Stimulated activated CD4-positive, alpha-beta T cell treated with anti-CD3 and anti-CD28 coated beads, Interleukin-2, amount 100 ng/mL, for 4 hours (primary cell): ENCODE results near the gene LDLRAD3.
"Not testable (repeated sequence)": the region's sequence is repeated elsewhere in the genome, so short reads cannot be mapped to it uniquely, and the experiment has no call there.

Source experiments
- DNase-seq: peaks from one replicate; pipeline ENCODE4 v3.0.0-alpha.2; 2020; ENCODE audit warnings: low read depth

LDLRAD3 gene

GRCh38 chr11:36164506-36165250 lies 220.8 kb downstream of the LDLRAD3 start:
- DNase-seq = no peak

- no peak for DNase-seq
Observed at GRCh38 chr11:36165621-36166397, 221.9 kb downstream of the LDLRAD3 start.

GRCh38 chr11:36167073-36167472 lies 223.2 kb downstream of the LDLRAD3 start:
- DNase-seq = no peak

GRCh38 chr11:36167729-36168128 lies 223.9 kb downstream of the LDLRAD3 start:
- DNase-seq = no peak

- no peak for DNase-seq
Observed at GRCh38 chr11:36177836-36178235, 234.0 kb downstream of the LDLRAD3 start.

- no peak for DNase-seq
Observed at GRCh38 chr11:36186340-36187175, 242.7 kb downstream of the LDLRAD3 start.

GRCh38 chr11:36187622-36188021 lies 243.8 kb downstream of the LDLRAD3 start:
- no peak for DNase-seq

GRCh38 chr11:36189735-36190134 lies 245.9 kb downstream of the LDLRAD3 start:
- DNase-seq = not testable (repeated sequence)

GRCh38 chr11:36191941-36192340 lies 248.1 kb downstream of the LDLRAD3 start:
- DNase-seq = no peak

GRCh38 chr11:36192425-36193289 lies 248.8 kb downstream of the LDLRAD3 start:
- no peak for DNase-seq

GRCh38 chr11:36193290-36193619 lies 249.4 kb downstream of the LDLRAD3 start:
- no peak for DNase-seq

- DNase-seq = no peak
Observed at GRCh38 chr11:36193721-36194120, 249.9 kb downstream of the LDLRAD3 start.

GRCh38 chr11:36195496-36196354 lies 251.9 kb downstream of the LDLRAD3 start:
- no peak for DNase-seq

- no peak for DNase-seq
Observed at GRCh38 chr11:36196411-36196998, 252.6 kb downstream of the LDLRAD3 start.

- DNase-seq = no peak
Observed at GRCh38 chr11:36201411-36201810, 257.5 kb downstream of the LDLRAD3 start.

- DNase-seq = no peak
Observed at GRCh38 chr11:36205536-36205935, 261.7 kb downstream of the LDLRAD3 start.

GRCh38 chr11:36210529-36210928 lies 266.7 kb downstream of the LDLRAD3 start:
- no peak for DNase-seq

GRCh38 chr11:36211761-36212430 lies 268.0 kb downstream of the LDLRAD3 start:
- DNase-seq = no peak

- no peak for DNase-seq
Observed at GRCh38 chr11:36212564-36213392, 268.9 kb downstream of the LDLRAD3 start.
